Measurements from ENCODE around the gene LTBP1.
A peak's percentile ranks its signal among the peaks of the same experiment; 100 is the strongest.

LTBP1 gene

GRCh38 chr2:33005057-33005456 lies 58.3 kb downstream of the LTBP1 start:
- Mint-ChIP-seq H3K27ac (no peak overlapping the region), H3K36me3 (ENCODE audit: low read depth) (no peaks in the 10 kb centered on the region), H3K4me1 (peaks cover 15% of the 10 kb centered on the region), H3K4me3 (no peak overlapping the region), H3K27me3 (ENCODE audit: low read depth) (no peaks in the 10 kb centered on the region), H3K9me3 (no peaks in the 10 kb centered on the region)
- TF ChIP-seq CTCF (IDR thresholded peaks at IDR 0.05; ENCODE audit: unreplicated experiment in 3 of 3), result no peak

DNA sequence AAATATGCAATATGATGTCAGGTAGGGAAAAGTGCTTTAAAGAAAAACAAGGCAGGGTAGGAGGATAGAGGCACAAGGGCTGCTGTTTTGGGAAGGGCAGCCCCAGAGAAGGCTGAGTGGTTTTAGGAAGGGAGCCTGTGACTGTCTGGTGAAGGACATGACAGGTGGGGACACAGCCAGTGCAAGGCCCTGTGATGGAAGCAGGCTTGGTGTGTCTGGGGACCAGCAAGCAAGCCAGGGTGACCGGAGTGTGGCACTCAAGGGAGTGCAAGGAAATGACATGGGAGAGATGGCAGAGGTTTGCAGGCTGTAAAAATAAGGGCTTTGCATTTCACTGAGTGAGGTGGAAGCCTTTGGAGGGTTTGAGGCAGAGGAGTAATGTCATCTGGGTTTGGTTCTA lies 62.0 kb downstream of the LTBP1 start:
- H3K36me3 Mint-ChIP-seq (ENCODE audit: low read depth), result no peaks in the 10 kb centered on the region
- no peaks in the 10 kb centered on the region for H3K27me3 Mint-ChIP-seq (ENCODE audit: low read depth)
- no peak for TF ChIP-seq CTCF (IDR thresholded peaks at IDR 0.05; ENCODE audit: unreplicated experiment in 3 of 3)
- peak overlapping the region in 2 of 3 experiments; percentile 3 to 23 for H3K27ac Mint-ChIP-seq
- H3K9me3 Mint-ChIP-seq, result no peaks in the 10 kb centered on the region
- H3K4me3 Mint-ChIP-seq, result no peak overlapping the region
- peaks cover 27% of the 10 kb centered on the region for H3K4me1 Mint-ChIP-seq

GRCh38 chr2:33009249-33009648 lies 62.5 kb downstream of the LTBP1 start:
- TF ChIP-seq CTCF (IDR thresholded peaks at IDR 0.05; ENCODE audit: unreplicated experiment in 3 of 3), result no peak

GRCh38 chr2:33011373-33011772 lies 64.6 kb downstream of the LTBP1 start:
- Mint-ChIP-seq H3K27ac (peak overlapping the region in 1 of 3 experiments; percentile 40), H3K4me1 (peaks cover 50% of the 10 kb centered on the region), H3K27me3 (ENCODE audit: low read depth) (peaks cover 3% of the 10 kb centered on the region), H3K4me3 (no peak overlapping the region), H3K9me3 (no peaks in the 10 kb centered on the region), H3K36me3 (ENCODE audit: low read depth) (no peaks in the 10 kb centered on the region)
- no peak for TF ChIP-seq CTCF (IDR thresholded peaks at IDR 0.05; ENCODE audit: unreplicated experiment in 3 of 3)

More at GRCh38 chr2:33009249-33009648, 62.5 kb downstream of the LTBP1 start:
- no peaks in the 10 kb centered on the region for H3K36me3 Mint-ChIP-seq (ENCODE audit: low read depth)
- H3K27ac Mint-ChIP-seq, result peak overlapping the region in 1 of 3 experiments; percentile 3
- H3K9me3 Mint-ChIP-seq, result no peaks in the 10 kb centered on the region
- H3K4me3 Mint-ChIP-seq, result no peak overlapping the region
- no peaks in the 10 kb centered on the region for H3K27me3 Mint-ChIP-seq (ENCODE audit: low read depth)
- peaks cover 33% of the 10 kb centered on the region for H3K4me1 Mint-ChIP-seq

GRCh38 chr2:33011941-33012340 lies 65.2 kb downstream of the LTBP1 start:
- Mint-ChIP-seq H3K36me3 (ENCODE audit: low read depth) (no peaks in the 10 kb centered on the region), H3K27me3 (ENCODE audit: low read depth) (peaks cover 3% of the 10 kb centered on the region), H3K27ac (no peak overlapping the region), H3K4me3 (no peak overlapping the region), H3K9me3 (no peaks in the 10 kb centered on the region), H3K4me1 (peaks cover 50% of the 10 kb centered on the region)
- no peak for TF ChIP-seq CTCF (IDR thresholded peaks at IDR 0.05; ENCODE audit: unreplicated experiment in 3 of 3)

DNA sequence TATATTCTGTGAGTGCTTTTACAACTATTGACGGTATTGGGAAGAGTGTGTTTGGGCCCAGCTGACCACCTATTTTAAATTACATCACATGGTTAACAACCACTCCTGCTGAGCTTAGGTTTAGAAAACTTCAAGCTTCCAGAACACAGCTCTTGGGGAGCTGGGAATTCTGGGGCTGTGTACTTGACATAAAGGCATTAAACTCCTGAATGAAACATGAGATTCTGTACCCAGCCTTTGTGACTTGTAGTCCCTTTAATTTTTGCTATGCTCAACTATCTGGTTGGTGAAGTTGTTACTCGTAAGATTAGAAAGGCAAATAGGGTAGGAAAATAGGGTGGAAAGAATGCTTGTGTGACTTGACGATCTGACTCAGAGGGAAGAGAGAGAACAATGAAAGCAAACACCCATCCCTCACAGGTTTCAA lies 66.9 kb downstream of the LTBP1 start:
- TF ChIP-seq CTCF (IDR thresholded peaks at IDR 0.05; ENCODE audit: unreplicated experiment in 3 of 3), result no peak
- Mint-ChIP-seq H3K27ac (peak overlapping the region; percentile 74 to 81 (median 78)), H3K27me3 (ENCODE audit: low read depth) (peaks cover 3% of the 10 kb centered on the region), H3K4me3 (no peak overlapping the region), H3K4me1 (peaks cover 48% of the 10 kb centered on the region), H3K36me3 (ENCODE audit: low read depth) (no peaks in the 10 kb centered on the region), H3K9me3 (no peaks in the 10 kb centered on the region)

Measured in nephron (organoid).